ENCODE data around the gene PCAT7. TPM values are rescaled to one million over a fixed set of nuclear protein-coding genes. Genes with fewer than 3 reads are reported as not detected.

Gene PCAT7
- total and polyA plus RNA-seq, 10 of the 15 experiments (the other 5 are each of a cell fraction or from before 2014, with no cell fraction given), result 0.04 TPM; not detected in 9

GRCh38 chr9:94586316-94586715 is 31.4 kb downstream of the PCAT7 start:
- intact Hi-C loops (cut with micrococcal nuclease; ENCODE audit: unreplicated experiment), result no loop called here
- Histone ChIP-seq H3K27me3 (replicated peaks in 1 of 2; ENCODE audit: control insufficient read depth in 2 of 2, insufficient read depth in 2 of 2, low read length in 1 of 2) (no peaks in the 10 kb centered on the region), H3K4me3 (no peak overlapping the region), H3K4me1 (ENCODE audit: control insufficient read depth, insufficient read depth, low read length) (peaks cover 3% of the 10 kb centered on the region; the same call in 1 of the 2 replicates), H3K36me3 (ENCODE audit: control insufficient read depth in 2 of 2, insufficient read depth in 2 of 2, low read length in 1 of 2) (no peaks in the 10 kb centered on the region), H3K9me3 (replicated peaks; ENCODE audit: control insufficient read depth, insufficient read depth, low read length) (no peaks in the 10 kb centered on the region), H3K27ac (ENCODE audit: control insufficient read depth, insufficient read depth) (no peak overlapping the region), H3K9ac (ENCODE audit: control insufficient read depth, insufficient read depth, low read length) (no peak overlapping the region), H3K4me2 (ENCODE audit: control insufficient read depth, insufficient read depth) (peak overlapping the region; percentile 38), H3K79me2 (ENCODE audit: control insufficient read depth, insufficient read depth, low read length) (no peaks in the 10 kb centered on the region), H4K20me1 (ENCODE audit: control insufficient read depth, insufficient read depth) (no peaks in the 10 kb centered on the region), H2AFZ (ENCODE audit: control insufficient read depth, low read depth, low read length) (no peak overlapping the region)
- CTCF ChIA-PET, result interaction anchor here (1.1 to 1.9 kb wide), 3 partner anchors 14 to 35 kb away, joined by 3 to 4 read pairs (median 3); no protein-coding TSS in a partner anchor
- no peak for FAIRE-seq
- no peak for DNase-seq (ENCODE audit: low read depth, low spot score)
- ATAC-seq, result peak; percentile 67
- WGBS (ENCODE audit: insufficient coverage, insufficient replicate concordance, low lambda C conversion rate, missing lambda C conversion rate), result 69% methylated on average over 4 of the region's 4 CpGs
- BruUV-seq (replicated peaks), result no TSS peak
- RAD21 ChIA-PET (ENCODE audit: unreplicated experiment), result interaction anchor here (1.1 kb wide), 1 partner anchor 15 kb away, joined by 4 read pairs; no protein-coding TSS in a partner anchor
- in situ Hi-C loops (cut with MboI), result no loop called here
- TF ChIP-seq ZNF274 (IDR thresholded peaks at IDR 0.05; ENCODE audit: insufficient read depth, insufficient read length) (no peak), ZBTB33 (IDR thresholded peaks at IDR 0.05) (no peak), USF2 (IDR thresholded peaks at IDR 0.05; ENCODE audit: borderline replicate concordance, low read depth, low read length) (no peak), TCF7 (IDR thresholded peaks at IDR 0.05; ENCODE audit: borderline replicate concordance) (no peak), HDAC2 (IDR thresholded peaks at IDR 0.05) (no peak), STAT1 (conservative IDR thresholded peaks at IDR 0.05) (no peak), CHD2 (IDR thresholded peaks at IDR 0.05; ENCODE audit: borderline replicate concordance, low read depth, low read length) (no peak), NR2C1 (IDR thresholded peaks at IDR 0.05) (no peak), PRDM15 (CRISPR knock-in tag; IDR thresholded peaks at IDR 0.05) (no peak), YBX1 (IDR thresholded peaks at IDR 0.05) (no peak), PAX8 (IDR thresholded peaks at IDR 0.05) (no peak), EZH2 (IDR thresholded peaks at IDR 0.05; ENCODE audit: borderline replicate concordance, control insufficient read depth, low read depth, low read length) (no peak)
- POLR2A ChIA-PET, result no interaction called here
- SMC1A ChIA-PET (ENCODE audit: uncharacterized antibody, unreplicated experiment), result interaction anchor here (0.9 to 1.6 kb wide), 4 partner anchors 9 to 23 kb away, joined by 3 to 4 read pairs (median 4); no protein-coding TSS in a partner anchor

Measured in GM12878 (cell line).